Subcutaneous adipose tissue (tissue), 4 donors: ENCODE data around the gene TCOF1. TPM values are rescaled to one million over a fixed set of nuclear protein-coding genes. Genes with fewer than 3 reads are reported as not detected.

Source experiments
- CTCF ChIP-seq: fragments of 450-650 bp; IDR thresholded peaks from one replicate; pipeline ENCODE4 v1.5.1; 2016; ENCODE audit warnings: low read depth, mild to moderate bottlenecking, control low read depth, antibody characterized with exemption, moderate library complexity
- total RNA-seq, 4 donors: library from RNA; depleted of rRNA; stranded (reverse); fragments of >200 nt; gene quantifications; one replicate each; pipeline ENCODE4 v1.1.0, GENCODE V29; 2016

TCOF1 gene
- total RNA-seq, 4 donors from 2014 or later, result 18.2 to 29.0 (median 19.9) TPM

- no peak for TF ChIP-seq CTCF
These were observed 38.1 kb upstream of the TCOF1 start for GRCh38 chr5:150319484-150319790.

- TF ChIP-seq CTCF, result no peak
These were observed 37.4 kb upstream of the TCOF1 start for GRCh38 chr5:150320044-150320613.

GRCh38 chr5:150321211-150321610 lies 36.3 kb upstream of the TCOF1 start:
- TF ChIP-seq CTCF, result no peak

GRCh38 chr5:150321784-150322183 lies 35.7 kb upstream of the TCOF1 start:
- TF ChIP-seq CTCF, result no peak

- no peak for TF ChIP-seq CTCF
These were observed 35.3 kb upstream of the TCOF1 start for GRCh38 chr5:150322202-150322601.

DNA sequence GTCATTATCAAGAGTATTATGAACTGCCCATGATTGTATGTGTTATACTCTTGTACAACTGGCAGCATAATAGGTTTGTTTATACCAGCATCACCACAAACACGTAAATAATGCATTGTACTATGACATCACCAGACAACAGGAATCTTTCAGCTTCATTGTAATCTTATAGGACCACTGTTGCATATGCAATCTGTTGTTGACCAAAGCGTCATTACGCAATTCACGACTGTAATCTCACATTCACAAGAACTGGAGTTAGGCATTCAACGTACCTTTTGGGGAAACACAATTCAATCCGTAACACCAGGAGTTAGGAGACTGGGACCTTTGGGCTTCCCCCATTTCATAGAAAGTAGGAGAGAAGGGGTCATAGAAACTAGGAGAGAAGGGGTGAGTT lies 34.4 kb upstream of the TCOF1 start:
- no peak for TF ChIP-seq CTCF

DNA sequence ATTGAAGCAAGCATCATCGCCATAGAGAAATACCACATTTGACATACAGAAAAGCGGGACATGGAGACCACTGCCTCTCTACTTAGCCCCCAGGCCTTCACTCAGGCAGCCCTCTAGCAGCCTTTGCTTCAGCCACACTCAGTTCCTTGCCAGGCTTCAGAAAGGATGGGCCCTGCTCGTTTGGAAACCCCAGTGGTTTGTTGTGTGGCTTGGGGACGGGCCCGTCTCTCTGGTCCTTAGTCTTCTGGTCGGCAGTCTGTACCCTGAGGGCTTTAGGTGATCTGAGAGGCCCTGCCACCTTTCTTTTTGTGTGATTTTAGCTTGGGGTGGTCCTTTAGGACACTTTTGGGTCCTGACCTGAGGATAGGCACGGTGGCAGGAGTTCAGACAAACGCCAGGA lies 33.7 kb upstream of the TCOF1 start:
- TF ChIP-seq CTCF, result no peak

GRCh38 chr5:150325426-150325825 lies 32.1 kb upstream of the TCOF1 start:
- no peak for TF ChIP-seq CTCF
